ENCODE data around the gene LCE3D. TPM values are rescaled to one million over a fixed set of nuclear protein-coding genes. Genes with fewer than 3 reads are reported as not detected.

Gene LCE3D
- total and polyA plus RNA-seq, 2 experiments from 2014 or later: not detected

DNA sequence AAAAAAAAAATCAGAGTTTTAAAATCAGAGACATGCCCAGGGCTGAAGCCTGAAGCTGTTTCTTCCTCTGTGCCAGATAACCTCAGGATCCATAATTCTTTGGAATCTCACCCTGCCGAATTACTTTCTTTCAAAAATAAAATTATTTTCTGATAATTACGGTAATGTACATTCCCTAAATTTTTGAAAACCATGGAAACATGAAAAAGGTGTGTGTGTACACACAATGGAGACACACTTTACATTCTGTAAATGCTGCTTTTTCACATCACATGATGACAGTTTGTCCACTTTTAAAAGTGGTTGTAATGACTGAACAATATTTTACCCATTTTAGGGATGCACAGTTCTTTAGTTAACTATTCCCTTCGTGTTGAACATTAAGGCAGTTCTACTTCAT lies 44.5 kb downstream of the LCE3D start (continued):
- TF ChIP-seq, protein P1, sequence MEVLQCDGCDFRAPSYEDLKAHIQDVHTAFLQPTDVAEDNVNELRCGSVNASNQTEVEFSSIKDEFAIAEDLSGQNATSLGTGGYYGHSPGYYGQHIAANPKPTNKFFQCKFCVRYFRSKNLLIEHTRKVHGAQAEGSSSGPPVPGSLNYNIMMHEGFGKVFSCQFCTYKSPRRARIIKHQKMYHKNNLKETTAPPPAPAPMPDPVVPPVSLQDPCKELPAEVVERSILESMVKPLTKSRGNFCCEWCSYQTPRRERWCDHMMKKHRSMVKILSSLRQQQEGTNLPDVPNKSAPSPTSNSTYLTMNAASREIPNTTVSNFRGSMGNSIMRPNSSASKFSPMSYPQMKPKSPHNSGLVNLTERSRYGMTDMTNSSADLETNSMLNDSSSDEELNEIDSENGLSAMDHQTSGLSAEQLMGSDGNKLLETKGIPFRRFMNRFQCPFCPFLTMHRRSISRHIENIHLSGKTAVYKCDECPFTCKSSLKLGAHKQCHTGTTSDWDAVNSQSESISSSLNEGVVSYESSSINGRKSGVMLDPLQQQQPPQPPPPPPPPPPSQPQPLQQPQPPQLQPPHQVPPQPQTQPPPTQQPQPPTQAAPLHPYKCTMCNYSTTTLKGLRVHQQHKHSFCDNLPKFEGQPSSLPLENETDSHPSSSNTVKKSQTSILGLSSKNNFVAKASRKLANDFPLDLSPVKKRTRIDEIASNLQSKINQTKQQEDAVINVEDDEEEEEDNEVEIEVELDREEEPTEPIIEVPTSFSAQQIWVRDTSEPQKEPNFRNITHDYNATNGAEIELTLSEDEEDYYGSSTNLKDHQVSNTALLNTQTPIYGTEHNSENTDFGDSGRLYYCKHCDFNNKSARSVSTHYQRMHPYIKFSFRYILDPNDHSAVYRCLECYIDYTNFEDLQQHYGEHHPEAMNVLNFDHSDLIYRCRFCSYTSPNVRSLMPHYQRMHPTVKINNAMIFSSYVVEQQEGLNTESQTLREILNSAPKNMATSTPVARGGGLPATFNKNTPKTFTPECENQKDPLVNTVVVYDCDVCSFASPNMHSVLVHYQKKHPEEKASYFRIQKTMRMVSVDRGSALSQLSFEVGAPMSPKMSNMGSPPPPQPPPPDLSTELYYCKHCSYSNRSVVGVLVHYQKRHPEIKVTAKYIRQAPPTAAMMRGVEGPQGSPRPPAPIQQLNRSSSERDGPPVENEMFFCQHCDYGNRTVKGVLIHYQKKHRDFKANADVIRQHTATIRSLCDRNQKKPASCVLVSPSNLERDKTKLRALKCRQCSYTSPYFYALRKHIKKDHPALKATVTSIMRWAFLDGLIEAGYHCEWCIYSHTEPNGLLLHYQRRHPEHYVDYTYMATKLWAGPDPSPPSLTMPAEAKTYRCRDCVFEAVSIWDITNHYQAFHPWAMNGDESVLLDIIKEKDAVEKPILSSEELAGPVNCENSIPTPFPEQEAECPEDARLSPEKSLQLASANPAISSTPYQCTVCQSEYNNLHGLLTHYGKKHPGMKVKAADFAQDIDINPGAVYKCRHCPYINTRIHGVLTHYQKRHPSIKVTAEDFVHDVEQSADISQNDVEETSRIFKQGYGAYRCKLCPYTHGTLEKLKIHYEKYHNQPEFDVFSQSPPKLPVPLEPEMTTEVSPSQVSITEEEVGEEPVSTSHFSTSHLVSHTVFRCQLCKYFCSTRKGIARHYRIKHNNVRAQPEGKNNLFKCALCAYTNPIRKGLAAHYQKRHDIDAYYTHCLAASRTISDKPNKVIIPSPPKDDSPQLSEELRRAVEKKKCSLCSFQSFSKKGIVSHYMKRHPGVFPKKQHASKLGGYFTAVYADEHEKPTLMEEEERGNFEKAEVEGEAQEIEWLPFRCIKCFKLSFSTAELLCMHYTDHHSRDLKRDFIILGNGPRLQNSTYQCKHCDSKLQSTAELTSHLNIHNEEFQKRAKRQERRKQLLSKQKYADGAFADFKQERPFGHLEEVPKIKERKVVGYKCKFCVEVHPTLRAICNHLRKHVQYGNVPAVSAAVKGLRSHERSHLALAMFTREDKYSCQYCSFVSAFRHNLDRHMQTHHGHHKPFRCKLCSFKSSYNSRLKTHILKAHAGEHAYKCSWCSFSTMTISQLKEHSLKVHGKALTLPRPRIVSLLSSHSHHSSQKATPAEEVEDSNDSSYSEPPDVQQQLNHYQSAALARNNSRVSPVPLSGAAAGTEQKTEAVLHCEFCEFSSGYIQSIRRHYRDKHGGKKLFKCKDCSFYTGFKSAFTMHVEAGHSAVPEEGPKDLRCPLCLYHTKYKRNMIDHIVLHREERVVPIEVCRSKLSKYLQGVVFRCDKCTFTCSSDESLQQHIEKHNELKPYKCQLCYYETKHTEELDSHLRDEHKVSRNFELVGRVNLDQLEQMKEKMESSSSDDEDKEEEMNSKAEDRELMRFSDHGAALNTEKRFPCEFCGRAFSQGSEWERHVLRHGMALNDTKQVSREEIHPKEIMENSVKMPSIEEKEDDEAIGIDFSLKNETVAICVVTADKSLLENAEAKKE (CRISPR knock-in tag; IDR thresholded peaks at IDR 0.05): no peak
- TF ChIP-seq NANOG (IDR thresholded peaks at IDR 0.05; ENCODE audit: borderline replicate concordance): no peak
- TF ChIP-seq, protein P2, sequence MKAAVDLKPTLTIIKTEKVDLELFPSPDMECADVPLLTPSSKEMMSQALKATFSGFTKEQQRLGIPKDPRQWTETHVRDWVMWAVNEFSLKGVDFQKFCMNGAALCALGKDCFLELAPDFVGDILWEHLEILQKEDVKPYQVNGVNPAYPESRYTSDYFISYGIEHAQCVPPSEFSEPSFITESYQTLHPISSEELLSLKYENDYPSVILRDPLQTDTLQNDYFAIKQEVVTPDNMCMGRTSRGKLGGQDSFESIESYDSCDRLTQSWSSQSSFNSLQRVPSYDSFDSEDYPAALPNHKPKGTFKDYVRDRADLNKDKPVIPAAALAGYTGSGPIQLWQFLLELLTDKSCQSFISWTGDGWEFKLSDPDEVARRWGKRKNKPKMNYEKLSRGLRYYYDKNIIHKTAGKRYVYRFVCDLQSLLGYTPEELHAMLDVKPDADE (IDR thresholded peaks at IDR 0.05): no peak
- TF ChIP-seq, protein P3, sequence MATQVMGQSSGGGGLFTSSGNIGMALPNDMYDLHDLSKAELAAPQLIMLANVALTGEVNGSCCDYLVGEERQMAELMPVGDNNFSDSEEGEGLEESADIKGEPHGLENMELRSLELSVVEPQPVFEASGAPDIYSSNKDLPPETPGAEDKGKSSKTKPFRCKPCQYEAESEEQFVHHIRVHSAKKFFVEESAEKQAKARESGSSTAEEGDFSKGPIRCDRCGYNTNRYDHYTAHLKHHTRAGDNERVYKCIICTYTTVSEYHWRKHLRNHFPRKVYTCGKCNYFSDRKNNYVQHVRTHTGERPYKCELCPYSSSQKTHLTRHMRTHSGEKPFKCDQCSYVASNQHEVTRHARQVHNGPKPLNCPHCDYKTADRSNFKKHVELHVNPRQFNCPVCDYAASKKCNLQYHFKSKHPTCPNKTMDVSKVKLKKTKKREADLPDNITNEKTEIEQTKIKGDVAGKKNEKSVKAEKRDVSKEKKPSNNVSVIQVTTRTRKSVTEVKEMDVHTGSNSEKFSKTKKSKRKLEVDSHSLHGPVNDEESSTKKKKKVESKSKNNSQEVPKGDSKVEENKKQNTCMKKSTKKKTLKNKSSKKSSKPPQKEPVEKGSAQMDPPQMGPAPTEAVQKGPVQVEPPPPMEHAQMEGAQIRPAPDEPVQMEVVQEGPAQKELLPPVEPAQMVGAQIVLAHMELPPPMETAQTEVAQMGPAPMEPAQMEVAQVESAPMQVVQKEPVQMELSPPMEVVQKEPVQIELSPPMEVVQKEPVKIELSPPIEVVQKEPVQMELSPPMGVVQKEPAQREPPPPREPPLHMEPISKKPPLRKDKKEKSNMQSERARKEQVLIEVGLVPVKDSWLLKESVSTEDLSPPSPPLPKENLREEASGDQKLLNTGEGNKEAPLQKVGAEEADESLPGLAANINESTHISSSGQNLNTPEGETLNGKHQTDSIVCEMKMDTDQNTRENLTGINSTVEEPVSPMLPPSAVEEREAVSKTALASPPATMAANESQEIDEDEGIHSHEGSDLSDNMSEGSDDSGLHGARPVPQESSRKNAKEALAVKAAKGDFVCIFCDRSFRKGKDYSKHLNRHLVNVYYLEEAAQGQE (IDR thresholded peaks at IDR 0.05; ENCODE audit: unreplicated experiment): no peak
- TF ChIP-seq JUNB (IDR thresholded peaks at IDR 0.05; ENCODE audit: unreplicated experiment): no peak
- no peak for TF ChIP-seq EZH2phosphoT487 (IDR thresholded peaks at IDR 0.05; ENCODE audit: unreplicated experiment)
- TF ChIP-seq ZNF114 (CRISPR knock-in tag; IDR thresholded peaks at IDR 0.05): no peak
- no peak for TF ChIP-seq STAT1 (IDR thresholded peaks at IDR 0.05; ENCODE audit: unreplicated experiment)
- TF ChIP-seq ZNF331 (CRISPR knock-in tag; IDR thresholded peaks at IDR 0.05; ENCODE audit: low read depth): no peak
- TF ChIP-seq CREB1 (CRISPR knock-in tag; IDR thresholded peaks at IDR 0.05; ENCODE audit: low read depth): no peak
- no peak for TF ChIP-seq EZH2 (IDR thresholded peaks at IDR 0.05; ENCODE audit: low read depth, unreplicated experiment)
- TF ChIP-seq POLR2AphosphoS5 (IDR thresholded peaks at IDR 0.05; ENCODE audit: low read depth): no peak
